HG02970 (cell line): ENCODE results near the gene STUB1.
A peak's percentile ranks its signal among the peaks of the same experiment; 100 is the strongest.
"Not testable (repeated sequence)": the region's sequence is repeated elsewhere in the genome, so short reads cannot be mapped to it uniquely, and the experiment has no call there.

Experiments
- ATAC-seq: cut with Tn5 transposase; IDR thresholded peaks from one replicate; pipeline ENCODE4 v1.9.1; 2021; ENCODE audit warnings: mild to moderate bottlenecking, moderate library complexity, moderate number of reproducible peaks; ENCODE audit not compliant: unreplicated experiment, low FRiP score

STUB1 gene

GRCh38 chr16:677316-678190, 2.7 kb upstream of the STUB1 start:
- ATAC-seq, result no peak

- ATAC-seq, result no peak
Measured at GRCh38 chr16:678209-678857, 1.9 kb upstream of the STUB1 start.

- ATAC-seq, result no peak
Measured at GRCh38 chr16:678858-679813, 1.1 kb upstream of the STUB1 start.

GRCh38 chr16:680625-680945, 375 bp downstream of the STUB1 start:
- no peak for ATAC-seq

- ATAC-seq, result no peak
Measured at GRCh38 chr16:680967-681745, 946 bp downstream of the STUB1 start.

GRCh38 chr16:681746-682427, 1.7 kb downstream of the STUB1 start:
- ATAC-seq, result no peak

GRCh38 chr16:682493-683395, 2.5 kb downstream of the STUB1 start:
- no peak for ATAC-seq

- ATAC-seq, result no peak
Measured at GRCh38 chr16:683396-684070, 3.3 kb downstream of the STUB1 start.

- peak; percentile 67 for ATAC-seq
Measured at GRCh38 chr16:684071-684794, 4.0 kb downstream of the STUB1 start, which contains the start of gene JMJD8. Gene JMJD8 (minus strand): TSS chr16:684334. CDS start chr16:684319, 15 bp downstream.

GRCh38 chr16:684961-685696, 4.9 kb downstream of the STUB1 start:
- no peak for ATAC-seq

GRCh38 chr16:685967-686366, 5.8 kb downstream of the STUB1 start:
- ATAC-seq, result no peak

- ATAC-seq, result no peak
Measured at GRCh38 chr16:686459-687260, 6.5 kb downstream of the STUB1 start.

- no peak for ATAC-seq
Measured at GRCh38 chr16:687499-687898, 7.3 kb downstream of the STUB1 start.

- no peak for ATAC-seq
Measured at GRCh38 chr16:689175-689897, 9.1 kb downstream of the STUB1 start.

- ATAC-seq, result not testable (repeated sequence)
Measured at GRCh38 chr16:691242-691641, 11.0 kb downstream of the STUB1 start.
